ENCODE data around the gene RAI1.

DNA sequence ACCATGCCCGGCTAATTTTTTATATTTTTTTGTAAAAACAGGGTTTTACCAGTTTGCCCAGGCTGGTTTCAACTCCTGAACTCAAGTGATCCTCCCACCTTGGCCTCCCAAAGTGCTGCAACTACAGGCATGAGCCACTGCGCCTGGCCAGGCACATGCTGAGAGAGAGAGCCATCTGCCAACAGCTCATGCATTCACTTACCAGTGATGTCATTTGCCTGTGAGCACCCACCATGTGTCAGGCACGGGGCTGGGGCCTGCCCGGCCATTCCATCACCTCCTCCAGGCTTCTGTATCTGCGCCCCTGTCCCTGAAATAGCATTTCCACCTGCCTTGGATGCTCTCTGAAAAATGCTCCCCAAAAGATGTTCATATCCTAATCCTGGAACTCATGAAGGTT lies 46.1 kb upstream of the RAI1 start:
- TF ChIP-seq, protein P1, sequence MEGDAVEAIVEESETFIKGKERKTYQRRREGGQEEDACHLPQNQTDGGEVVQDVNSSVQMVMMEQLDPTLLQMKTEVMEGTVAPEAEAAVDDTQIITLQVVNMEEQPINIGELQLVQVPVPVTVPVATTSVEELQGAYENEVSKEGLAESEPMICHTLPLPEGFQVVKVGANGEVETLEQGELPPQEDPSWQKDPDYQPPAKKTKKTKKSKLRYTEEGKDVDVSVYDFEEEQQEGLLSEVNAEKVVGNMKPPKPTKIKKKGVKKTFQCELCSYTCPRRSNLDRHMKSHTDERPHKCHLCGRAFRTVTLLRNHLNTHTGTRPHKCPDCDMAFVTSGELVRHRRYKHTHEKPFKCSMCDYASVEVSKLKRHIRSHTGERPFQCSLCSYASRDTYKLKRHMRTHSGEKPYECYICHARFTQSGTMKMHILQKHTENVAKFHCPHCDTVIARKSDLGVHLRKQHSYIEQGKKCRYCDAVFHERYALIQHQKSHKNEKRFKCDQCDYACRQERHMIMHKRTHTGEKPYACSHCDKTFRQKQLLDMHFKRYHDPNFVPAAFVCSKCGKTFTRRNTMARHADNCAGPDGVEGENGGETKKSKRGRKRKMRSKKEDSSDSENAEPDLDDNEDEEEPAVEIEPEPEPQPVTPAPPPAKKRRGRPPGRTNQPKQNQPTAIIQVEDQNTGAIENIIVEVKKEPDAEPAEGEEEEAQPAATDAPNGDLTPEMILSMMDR (IDR thresholded peaks at IDR 0.05) = no peak
- TF ChIP-seq POLR2A (IDR thresholded peaks at IDR 0.05) = no peak

Data from esophagus squamous epithelium (tissue), 4 donors.